Stomach (tissue), 4 donors: ENCODE data around the gene RAB4B.

Experiments
- EP300 ChIP-seq: sonication (generic); formaldehyde crosslinking; IDR thresholded peaks from one replicate; pipeline ENCODE4 v1.6.1; 2017; ENCODE audit warnings: antibody characterized with exemption
- POLR2A ChIP-seq, 4 donors: fragments of 450-650 bp; IDR thresholded peaks; one replicate each; pipeline ENCODE4 v1.6.1; 2016; ENCODE audit warnings: antibody characterized with exemption in 4 of 4, control low read depth in 2 of 4, mild to moderate bottlenecking in 1 of 4, moderate library complexity in 1 of 4
- POLR2AphosphoS5 ChIP-seq, 3 donors: sonication (generic); formaldehyde crosslinking; IDR thresholded peaks; one replicate each; pipeline ENCODE4 v1.6.1; 2016; ENCODE audit warnings: antibody characterized with exemption in 3 of 3
- TF ChIP-seq, protein P1 (sequence below), 7 experiments: fragments of 450-650 bp in 4 of 7; fragments of 200-600 bp in 3 of 7; sonication (generic) in 3 of 7; IDR thresholded peaks; one replicate each; pipeline ENCODE4 v1.5.1; 2016 to 2019; ENCODE audit warnings: antibody characterized with exemption in 7 of 7, control low read depth in 2 of 7, mild to moderate bottlenecking in 1 of 7

DNA sequence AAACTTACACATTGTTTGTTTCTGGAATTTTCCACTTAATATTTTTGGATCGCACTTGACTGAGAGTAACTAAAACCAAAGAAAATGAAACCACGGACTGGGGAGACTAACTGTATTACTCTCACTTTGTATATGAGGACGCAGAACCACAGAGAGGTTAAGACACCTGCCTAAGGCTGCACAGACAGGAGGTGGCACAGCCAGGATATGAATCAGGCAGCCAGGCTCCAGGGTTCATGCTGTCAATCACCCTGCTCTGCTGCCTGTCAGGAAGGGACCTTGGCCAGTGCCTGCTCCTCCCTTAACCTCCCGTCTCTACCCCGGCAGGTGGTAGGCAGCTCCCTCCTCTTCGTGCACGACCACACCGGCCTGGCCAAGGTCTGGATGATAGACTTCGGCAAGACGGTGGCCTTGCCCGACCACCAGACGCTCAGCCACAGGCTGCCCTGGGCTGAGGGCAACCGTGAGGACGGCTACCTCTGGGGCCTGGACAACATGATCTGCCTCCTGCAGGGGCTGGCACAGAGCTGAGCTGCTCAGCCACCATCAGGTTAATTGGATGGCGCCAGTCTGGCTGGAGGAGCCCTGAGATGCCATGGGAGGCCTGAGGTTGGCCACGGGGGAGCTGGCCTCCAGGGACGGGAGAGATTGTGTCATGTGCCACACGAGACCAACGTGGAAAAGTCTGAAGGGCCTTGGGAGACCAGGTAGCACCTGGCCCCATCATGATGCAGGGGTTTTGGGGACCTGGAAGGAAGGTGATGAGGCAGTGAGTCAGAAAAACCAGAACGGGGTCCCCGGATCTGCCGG is 38.8 kb upstream of the RAB4B start:
- TF ChIP-seq, protein P1, sequence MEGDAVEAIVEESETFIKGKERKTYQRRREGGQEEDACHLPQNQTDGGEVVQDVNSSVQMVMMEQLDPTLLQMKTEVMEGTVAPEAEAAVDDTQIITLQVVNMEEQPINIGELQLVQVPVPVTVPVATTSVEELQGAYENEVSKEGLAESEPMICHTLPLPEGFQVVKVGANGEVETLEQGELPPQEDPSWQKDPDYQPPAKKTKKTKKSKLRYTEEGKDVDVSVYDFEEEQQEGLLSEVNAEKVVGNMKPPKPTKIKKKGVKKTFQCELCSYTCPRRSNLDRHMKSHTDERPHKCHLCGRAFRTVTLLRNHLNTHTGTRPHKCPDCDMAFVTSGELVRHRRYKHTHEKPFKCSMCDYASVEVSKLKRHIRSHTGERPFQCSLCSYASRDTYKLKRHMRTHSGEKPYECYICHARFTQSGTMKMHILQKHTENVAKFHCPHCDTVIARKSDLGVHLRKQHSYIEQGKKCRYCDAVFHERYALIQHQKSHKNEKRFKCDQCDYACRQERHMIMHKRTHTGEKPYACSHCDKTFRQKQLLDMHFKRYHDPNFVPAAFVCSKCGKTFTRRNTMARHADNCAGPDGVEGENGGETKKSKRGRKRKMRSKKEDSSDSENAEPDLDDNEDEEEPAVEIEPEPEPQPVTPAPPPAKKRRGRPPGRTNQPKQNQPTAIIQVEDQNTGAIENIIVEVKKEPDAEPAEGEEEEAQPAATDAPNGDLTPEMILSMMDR (IDR thresholded peaks at IDR 0.05): no peak
- TF ChIP-seq POLR2A (IDR thresholded peaks at IDR 0.05) (no peak), POLR2AphosphoS5 (IDR thresholded peaks at IDR 0.05) (no peak), EP300 (no peak)
